H1 (cell line): Measurements from ENCODE around the gene NCAM1. TPM values are rescaled to one million over a fixed set of nuclear protein-coding genes. Genes with fewer than 3 reads are reported as not detected.

Experiments used
- ASH2L ChIP-seq: fragments of 200-600, 300-600 bp; sonication (generic); IDR thresholded peaks from one replicate; pipeline ENCODE4 v1.7.1; 2017; ENCODE audit warnings: low read length
- polyA plus RNA-seq, 7 experiments: library from polyadenylated mRNA; depleted of rRNA in 3 of 7; stranded (reverse) in 5 of 7; unstranded in 2 of 7; fragments of >200 nt in 5 of 7; fragments of 200-250 nt in 2 of 7; gene quantifications; 1 replicate in 5 of 7; 2 replicates in 1 of 7; 4 replicates in 1 of 7; pipeline versions ENCODE4 v1.2.1 to v1.2.3, GENCODE V29; 2011 to 2013; ENCODE audit warnings: missing spikeins in 2 of 7, mixed read lengths in 2 of 7
- total RNA-seq: library from RNA; stranded (reverse); fragmentation: NEBNext Ultra II Directional; extraction: Animal tissue kit (Norgen Biotek cat#: 25700); gene quantifications from 2 replicates; pipeline ENCODE4 v1.2.1, GENCODE V29; 2021
- TF ChIP-seq, protein P1 (sequence below), 3 experiments: IDR thresholded peaks; 1 replicate in 2 of 3; 2 replicates in 1 of 3; pipeline versions ENCODE4 v1.5.1 to v1.6.1; 2011; ENCODE audit warnings: low read length in 3 of 3, mild to moderate bottlenecking in 3 of 3, inconsistent platforms in 2 of 3, low read depth in 1 of 3, moderate library complexity in 1 of 3; ENCODE audit not compliant: insufficient read depth in 1 of 3; ENCODE audit errors: control extremely low read depth in 1 of 3

Gene NCAM1
- total and polyA plus RNA-seq, 2 of the 8 experiments (the other 6 are each of a cell fraction or from before 2014, with no cell fraction given), result 3.1 to 4.3 TPM

- no peak for TF ChIP-seq ASH2L
- TF ChIP-seq, protein P1, sequence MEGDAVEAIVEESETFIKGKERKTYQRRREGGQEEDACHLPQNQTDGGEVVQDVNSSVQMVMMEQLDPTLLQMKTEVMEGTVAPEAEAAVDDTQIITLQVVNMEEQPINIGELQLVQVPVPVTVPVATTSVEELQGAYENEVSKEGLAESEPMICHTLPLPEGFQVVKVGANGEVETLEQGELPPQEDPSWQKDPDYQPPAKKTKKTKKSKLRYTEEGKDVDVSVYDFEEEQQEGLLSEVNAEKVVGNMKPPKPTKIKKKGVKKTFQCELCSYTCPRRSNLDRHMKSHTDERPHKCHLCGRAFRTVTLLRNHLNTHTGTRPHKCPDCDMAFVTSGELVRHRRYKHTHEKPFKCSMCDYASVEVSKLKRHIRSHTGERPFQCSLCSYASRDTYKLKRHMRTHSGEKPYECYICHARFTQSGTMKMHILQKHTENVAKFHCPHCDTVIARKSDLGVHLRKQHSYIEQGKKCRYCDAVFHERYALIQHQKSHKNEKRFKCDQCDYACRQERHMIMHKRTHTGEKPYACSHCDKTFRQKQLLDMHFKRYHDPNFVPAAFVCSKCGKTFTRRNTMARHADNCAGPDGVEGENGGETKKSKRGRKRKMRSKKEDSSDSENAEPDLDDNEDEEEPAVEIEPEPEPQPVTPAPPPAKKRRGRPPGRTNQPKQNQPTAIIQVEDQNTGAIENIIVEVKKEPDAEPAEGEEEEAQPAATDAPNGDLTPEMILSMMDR (IDR thresholded peaks at IDR 0.05; ENCODE audit: control extremely low read depth in 1 of 3, insufficient read depth in 1 of 3, low read depth in 1 of 3, low read length in 3 of 3), result no peak
These were observed 317.3 kb downstream of the NCAM1 start (continued) for GRCh38 chr11:113278481-113278880.
